IPS DF 19.7 (cell line): Measurements from ENCODE around the gene AK2.

Experiments used
- DNase-seq: peaks from one replicate; pipeline ENCODE4 v3.0.0-alpha.2; 2013; ENCODE audit warnings: low read depth, low spot score

The AK2 gene

GRCh38 chr1:32972814-32973428 lies 63.8 kb downstream of the AK2 start:
- peak; percentile 63 for DNase-seq

GRCh38 chr1:32971576-32971975 lies 65.1 kb downstream of the AK2 start:
- no peak for DNase-seq

- DNase-seq: no peak
Measured at GRCh38 chr1:32971156-32971555, 65.5 kb downstream of the AK2 start.

GRCh38 chr1:32969566-32969965 lies 67.1 kb downstream of the AK2 start:
- DNase-seq: no peak

GRCh38 chr1:32967888-32968568 lies 68.7 kb downstream of the AK2 start:
- no peak for DNase-seq

- no peak for DNase-seq
Measured at GRCh38 chr1:32966900-32967299, 69.8 kb downstream of the AK2 start.

- DNase-seq: no peak
Measured at GRCh38 chr1:32965251-32965747, 71.4 kb downstream of the AK2 start.

- DNase-seq: peak; percentile 67
Measured at GRCh38 chr1:32964461-32965250, 72.0 kb downstream of the AK2 start, which contains the start of gene RNF19B. Gene RNF19B, minus strand, starts transcription at chr1:32964809. Its CDS starts 124 bp downstream, at chr1:32964685.

- DNase-seq: no peak
Measured at GRCh38 chr1:32963746-32964460, 72.8 kb downstream of the AK2 start.

GRCh38 chr1:32962248-32962896 lies 74.3 kb downstream of the AK2 start:
- DNase-seq: no peak

GRCh38 chr1:32960819-32961355 lies 75.8 kb downstream of the AK2 start:
- DNase-seq: no peak

- no peak for DNase-seq
Measured at GRCh38 chr1:32960342-32960741, 76.3 kb downstream of the AK2 start.

- no peak for DNase-seq
Measured at GRCh38 chr1:32958827-32959226, 77.9 kb downstream of the AK2 start.
